Measurements from ENCODE around the gene RAB9B. TPM values are rescaled to one million over a fixed set of nuclear protein-coding genes. Genes with fewer than 3 reads are reported as not detected.

Gene RAB9B
- total RNA-seq, 6 experiments from 2014 or later: 0.05 to 0.25 (median 0.12) TPM; not detected in 1

DNA sequence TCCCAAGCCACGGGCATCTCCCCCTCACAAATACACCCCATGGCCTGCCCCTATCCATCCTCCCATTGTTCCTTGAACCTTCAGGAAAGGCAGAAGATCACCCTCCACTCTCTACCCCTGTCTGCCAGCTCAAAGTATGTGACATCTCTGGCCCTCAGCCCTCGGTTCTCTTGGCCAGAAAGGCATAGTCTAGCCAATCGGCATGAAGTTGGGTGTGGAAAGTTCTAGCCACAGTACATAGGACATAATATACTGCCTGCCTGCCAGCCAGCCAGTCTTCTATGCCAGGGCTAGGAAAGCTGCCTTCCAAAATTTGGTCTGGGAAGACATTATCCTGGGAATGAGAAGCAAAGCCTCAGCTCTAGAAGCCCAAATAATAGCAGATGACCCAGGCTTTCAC lies 58.6 kb downstream of the RAB9B start:
- Histone ChIP-seq H3K9me3 (no peaks in the 10 kb centered on the region), H3K27ac (no peak overlapping the region), H3K27me3 (no peaks in the 10 kb centered on the region), H3K4me1 (no peaks in the 10 kb centered on the region), H3K36me3 (no peaks in the 10 kb centered on the region), H3K4me3 (no peak overlapping the region)
- no peak for TF ChIP-seq POLR2A (IDR thresholded peaks at IDR 0.05)
- TF ChIP-seq, protein P1, sequence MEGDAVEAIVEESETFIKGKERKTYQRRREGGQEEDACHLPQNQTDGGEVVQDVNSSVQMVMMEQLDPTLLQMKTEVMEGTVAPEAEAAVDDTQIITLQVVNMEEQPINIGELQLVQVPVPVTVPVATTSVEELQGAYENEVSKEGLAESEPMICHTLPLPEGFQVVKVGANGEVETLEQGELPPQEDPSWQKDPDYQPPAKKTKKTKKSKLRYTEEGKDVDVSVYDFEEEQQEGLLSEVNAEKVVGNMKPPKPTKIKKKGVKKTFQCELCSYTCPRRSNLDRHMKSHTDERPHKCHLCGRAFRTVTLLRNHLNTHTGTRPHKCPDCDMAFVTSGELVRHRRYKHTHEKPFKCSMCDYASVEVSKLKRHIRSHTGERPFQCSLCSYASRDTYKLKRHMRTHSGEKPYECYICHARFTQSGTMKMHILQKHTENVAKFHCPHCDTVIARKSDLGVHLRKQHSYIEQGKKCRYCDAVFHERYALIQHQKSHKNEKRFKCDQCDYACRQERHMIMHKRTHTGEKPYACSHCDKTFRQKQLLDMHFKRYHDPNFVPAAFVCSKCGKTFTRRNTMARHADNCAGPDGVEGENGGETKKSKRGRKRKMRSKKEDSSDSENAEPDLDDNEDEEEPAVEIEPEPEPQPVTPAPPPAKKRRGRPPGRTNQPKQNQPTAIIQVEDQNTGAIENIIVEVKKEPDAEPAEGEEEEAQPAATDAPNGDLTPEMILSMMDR (IDR thresholded peaks at IDR 0.05): no peak
- intact Hi-C loops (cut with DNase I): no loop called here
- WGBS (ENCODE audit: insufficient coverage, low coverage, low lambda C conversion rate, missing lambda C conversion rate): 11% methylated on average over 3 of the region's 3 CpGs
- no peak for ATAC-seq
- DNase-seq: no peak

Small RNA genes within 50 kb of the gene (small RNA-seq; reads per million reads assigned to genes)
- 0 reads per million in 2 experiments for gene RNA5SP511

Other genes starting within 250 kb of the RAB9B start
- gene TCEAL4, start 246.7 kb downstream of the RAB9B start, total RNA-seq: 10 to 100 TPM; 23.3 to 34.5 (median 28.1) TPM
- gene TCEAL3, start 224.3 kb downstream of the RAB9B start, total RNA-seq: 1 to 10 TPM; 1.1 to 3.8 (median 2.0) TPM
- gene TCEAL1, start 203.3 kb downstream of the RAB9B start, total RNA-seq: 10 to 100 TPM in 2 of 6 experiments, 1 to 10 TPM in 4; 5.6 to 14.6 (median 7.8) TPM
- gene MORF4L2, start 145.6 kb downstream of the RAB9B start, total RNA-seq: 100 to 1,000 TPM; 148 to 252 (median 183) TPM
- gene TMEM31, start 121.3 kb downstream of the RAB9B start, total RNA-seq: under 1 TPM in 1 of 6 experiments, not detected in 5; 0.37 TPM
- gene PLP1, start 55.4 kb downstream of the RAB9B start, total RNA-seq: under 1 TPM in 4 of 6 experiments, not detected in 2; 0.24 to 0.75 (median 0.61) TPM
- gene TMSB15B, start 130.4 kb upstream of the RAB9B start, total RNA-seq: under 1 TPM in 2 of 6 experiments, not detected in 4; 0.24 to 0.42 TPM
- not detected for gene H2BW1, start 181.5 kb upstream of the RAB9B start, total RNA-seq
- not detected for gene H2BW2, start 207.7 kb upstream of the RAB9B start, total RNA-seq
- under 1 TPM in 1 of 6 experiments, not detected in 5; 0.37 TPM for gene TMSB15C, start 244.0 kb upstream of the RAB9B start, total RNA-seq

Data from right lobe of liver (tissue), 6 donors.